SK-N-SH (cell line): ENCODE data around the gene PSTK. TPM values are rescaled to one million over a fixed set of nuclear protein-coding genes. Genes with fewer than 3 reads are reported as not detected.

Source experiments
- CTCF ChIA-PET: fragments of 300-600, 350-600 bp; formaldehyde crosslinking; extraction: SDS; loops from one replicate; lab custom pipeline; 2021; lab: Yijun Ruan, JAX
- POLR2A ChIA-PET: fragments of 350-600 bp; sonication (Branson Sonifier 250); formaldehyde crosslinking; extraction: SDS; loops from one replicate; lab custom pipeline; 2020; ENCODE audit warnings: antibody characterized with exemption, inconsistent platforms; lab: Yijun Ruan, JAX
- DNase-seq: peaks from one replicate; pipeline ENCODE4 v3.0.0; 2012
- H2AFZ ChIP-seq: fragments of 200-600 bp; sonication (generic); 2 replicates; pipeline ENCODE4 v1.8.1; 2016; ENCODE audit warnings: antibody characterized with exemption, mild to moderate bottlenecking, low read depth
- H3F3A ChIP-seq: fragments of 200-600 bp; sonication (generic); replicated peaks from 2 replicates; pipeline ENCODE3; 2016; ENCODE audit warnings: antibody characterized with exemption, mild to moderate bottlenecking; ENCODE audit not compliant: insufficient read depth
- H3K27ac ChIP-seq, 2 experiments: fragments of 200-500 bp in 1 of 2; fragments of 200-600 bp in 1 of 2; sonication (Bioruptor generic) in 1 of 2; sonication (generic), shearing (Covaris generic) in 1 of 2; 2 replicates each; pipeline versions ENCODE4 v1.5.1 to v1.6.1; 2014 to 2016; ENCODE audit warnings: low read depth in 2 of 2, inconsistent platforms in 1 of 2, low read length in 1 of 2, mild to moderate bottlenecking in 1 of 2, mixed read lengths in 1 of 2
- H3K27me3 ChIP-seq: fragments of 200-600 bp; sonication (generic), shearing (Covaris generic); 2 replicates; pipeline ENCODE4 v1.6.1; 2016; ENCODE audit warnings: mixed run types; ENCODE audit not compliant: insufficient read depth
- H3K36me3 ChIP-seq, 2 experiments: fragments of 200-500 bp in 1 of 2; fragments of 200-600 bp in 1 of 2; sonication (Bioruptor generic) in 1 of 2; sonication (generic) in 1 of 2; replicated peaks in 1 of 2; 2 replicates each; pipeline versions ENCODE3 to v1.5.1; 2014 to 2016; ENCODE audit warnings: low read length in 1 of 2, mild to moderate bottlenecking in 1 of 2; ENCODE audit not compliant: insufficient read depth in 2 of 2, control insufficient read depth in 1 of 2
- H3K4me1 ChIP-seq, 2 experiments: fragments of 200-500 bp in 1 of 2; fragments of 200-600 bp in 1 of 2; sonication (Bioruptor generic) in 1 of 2; sonication (generic), shearing (Covaris generic) in 1 of 2; 2 replicates each; pipeline versions ENCODE4 v1.5.1 to v1.6.1; 2014 to 2016; ENCODE audit warnings: low read depth in 1 of 2, low read length in 1 of 2, mixed run types in 1 of 2; ENCODE audit not compliant: insufficient read depth in 2 of 2, control insufficient read depth in 1 of 2
- H3K4me2 ChIP-seq: fragments of 200-600 bp; sonication (generic), shearing (Covaris generic); 2 replicates; pipeline ENCODE4 v1.6.1; 2017; ENCODE audit warnings: mixed run types
- H3K4me3 ChIP-seq, 2 experiments: fragments of 200-500 bp in 1 of 2; fragments of 200-600 bp in 1 of 2; sonication (Bioruptor generic) in 1 of 2; sonication (generic), shearing (Covaris generic) in 1 of 2; 2 replicates each; pipeline versions ENCODE4 v1.5.1 to v1.8.1; 2014 to 2016; ENCODE audit warnings: low read depth in 2 of 2, inconsistent platforms in 1 of 2, low read length in 1 of 2, mild to moderate bottlenecking in 1 of 2, mixed read lengths in 1 of 2, moderate library complexity in 1 of 2
- H3K79me2 ChIP-seq: fragments of 200-600 bp; sonication (generic); 2 replicates; pipeline ENCODE4 v1.8.1; 2017; ENCODE audit warnings: mild to moderate bottlenecking; ENCODE audit not compliant: insufficient read depth
- H3K9ac ChIP-seq: fragments of 200-600 bp; sonication (generic); 2 replicates; pipeline ENCODE4 v1.6.1; 2017; ENCODE audit warnings: mixed run types
- H3K9me2 ChIP-seq: fragments of 200-600 bp; sonication (generic); 2 replicates; pipeline ENCODE4 v1.6.1; 2017; ENCODE audit warnings: mixed run types
- H3K9me3 ChIP-seq: fragments of 200-600 bp; sonication (generic); 2 replicates; pipeline ENCODE4 v1.6.1; 2017; ENCODE audit warnings: mixed run types, mild to moderate bottlenecking, moderate library complexity
- H4K20me1 ChIP-seq: fragments of 200-600 bp; sonication (generic); 2 replicates; pipeline ENCODE4 v1.6.1; 2017; ENCODE audit warnings: mild to moderate bottlenecking, mixed run types; ENCODE audit not compliant: insufficient read depth
- EP300 ChIP-seq, 2 experiments: IDR thresholded peaks; 2 replicates each; pipeline versions ENCODE4 v1.4.0 to v1.6.1; 2012; ENCODE audit warnings: borderline replicate concordance in 1 of 2, low read depth in 1 of 2, low read length in 1 of 2
- EZH2phosphoT487 ChIP-seq: fragments of 200-600 bp; sonication (generic); IDR thresholded peaks from 2 replicates; pipeline ENCODE4 v1.6.1; 2017; ENCODE audit warnings: low read depth, mixed run types, mild to moderate bottlenecking, antibody characterized with exemption, moderate library complexity, borderline replicate concordance
- FOXM1 ChIP-seq: IDR thresholded peaks from 2 replicates; pipeline ENCODE4 v1.4.0; 2012; ENCODE audit warnings: low read depth, mild to moderate bottlenecking
- GABPA ChIP-seq: IDR thresholded peaks from 2 replicates; pipeline ENCODE4 v1.4.0; 2012; ENCODE audit warnings: low read depth, mild to moderate bottlenecking
- GATA2 ChIP-seq: sonication (generic); formaldehyde crosslinking; IDR thresholded peaks from 2 replicates; pipeline ENCODE4 v1.5.0; 2020; ENCODE audit warnings: mild to moderate bottlenecking, missing genetic modification reagents
- IRF3 ChIP-seq: fragments of 150-350 bp; IDR thresholded peaks from 2 replicates; pipeline ENCODE4 v1.6.1; 2016; ENCODE audit warnings: mild to moderate bottlenecking, low read depth, low read length
- JUND ChIP-seq: IDR thresholded peaks from 2 replicates; pipeline ENCODE4 v1.4.0; 2012
- MAX ChIP-seq: IDR thresholded peaks from 2 replicates; pipeline ENCODE4 v1.4.0; 2012; ENCODE audit warnings: low read depth
- MEF2A ChIP-seq: IDR thresholded peaks from 2 replicates; pipeline ENCODE4 v1.4.0; 2012; ENCODE audit warnings: low read depth, borderline replicate concordance
- MXI1 ChIP-seq: IDR thresholded peaks from 2 replicates; pipeline ENCODE4 v1.6.1; 2012; ENCODE audit warnings: mild to moderate bottlenecking, low read depth, low read length, improper control_type of control experiment
- NFIC ChIP-seq: IDR thresholded peaks from 2 replicates; pipeline ENCODE4 v1.4.0; 2012; ENCODE audit warnings: borderline replicate concordance
- RAD21 ChIP-seq: IDR thresholded peaks from 2 replicates; pipeline ENCODE4 v1.6.1; 2012; ENCODE audit warnings: mild to moderate bottlenecking, low read length
- RFX5 ChIP-seq: IDR thresholded peaks from 2 replicates; pipeline ENCODE4 v1.6.1; 2012; ENCODE audit warnings: mild to moderate bottlenecking, improper control_type of control experiment, low read length
- SIN3A ChIP-seq: IDR thresholded peaks from 2 replicates; pipeline ENCODE4 v1.6.1; 2012; ENCODE audit warnings: low read depth, mild to moderate bottlenecking, low read length, moderate library complexity, borderline replicate concordance
- TCF12 ChIP-seq: IDR thresholded peaks from 2 replicates; pipeline ENCODE4 v1.4.0; 2012
- USF1 ChIP-seq: IDR thresholded peaks from 2 replicates; pipeline ENCODE4 v1.4.0; 2012; ENCODE audit warnings: low read depth, borderline replicate concordance
- WGBS: methylation state at CpG from one replicate; pipeline ENCODE4 v1.1.6; 2017; ENCODE audit warnings: low lambda C conversion rate; 5-methylcytosine and 5-hydroxymethylcytosine counted together
- polyA plus RNA-seq, 3 experiments: library from polyadenylated mRNA; depleted of rRNA; stranded (reverse); fragments of >200 nt; gene quantifications; 2 replicates each; pipeline ENCODE4 v1.2.3, GENCODE V29; 2012

PSTK gene
- polyA plus RNA-seq, 1 of the 3 experiments (the other 2 are of a cell fraction), result 8.4 TPM

GRCh38 chr10:122992031-122992585, 11.9 kb downstream of the PSTK start:
- Histone ChIP-seq H4K20me1 (no peaks in the 10 kb centered on the region), H3K27me3 (no peaks in the 10 kb centered on the region), H3K9me3 (no peaks in the 10 kb centered on the region), H3K79me2 (no peaks in the 10 kb centered on the region), H3F3A (peaks cover 11% of the 10 kb centered on the region), H3K9me2 (no peaks in the 10 kb centered on the region), H3K27ac (no peak overlapping the region), H3K9ac (no peak overlapping the region), H2AFZ (no peak overlapping the region), H3K4me1 (no peaks in the 10 kb centered on the region; a peak in 2 of 4 replicates), H3K36me3 (peaks cover 42 to 68% of the 10 kb centered on the region in 2 experiments), H3K4me2 (no peak overlapping the region), H3K4me3 (no peak overlapping the region)
- no peak for TF ChIP-seq NFIC
- no peak for TF ChIP-seq GABPA
- TF ChIP-seq MEF2A, result no peak
- no peak for DNase-seq
- ChIA-PET POLR2A (no interaction called here), CTCF (interaction anchor here (1.2 to 3.0 kb wide), 3 partner anchors 10 to 16 kb away, joined by 3 to 8 read pairs (median 4); no protein-coding TSS in a partner anchor)
- WGBS, result 84% methylated on average over 1 of the region's 1 CpG

GRCh38 chr10:122993797-122994336, 13.7 kb downstream of the PSTK start:
- no peak overlapping the region for H3K27ac ChIP-seq
- POLR2A ChIA-PET, result no interaction called here
- CTCF ChIA-PET, result interaction anchor here (2.9 kb wide), 1 partner anchor 11 kb away, joined by 15 read pairs; no protein-coding TSS in a partner anchor
- 100% methylated on average over 1 of the region's 6 CpGs for WGBS
- no peaks in the 10 kb centered on the region; a peak in 2 of 4 replicates for H3K4me1 ChIP-seq
- H3K36me3 ChIP-seq, result peaks cover 44 to 70% of the 10 kb centered on the region in 2 experiments
- H3K79me2 ChIP-seq, result 0 out of 2 replicates have a peak, but pooled peaks cover 9% of the 10 kb centered on the region
- H4K20me1 ChIP-seq, result no peaks in the 10 kb centered on the region
- H3K4me2 ChIP-seq, result no peak overlapping the region
- no peak for TF ChIP-seq IRF3
- TF ChIP-seq EZH2phosphoT487, result no peak
- no peak for TF ChIP-seq TCF12
- no peak for TF ChIP-seq FOXM1
- TF ChIP-seq, all 33 proteins: peak for 0
- Histone ChIP-seq H2AFZ (no peak overlapping the region), H3K9me3 (no peaks in the 10 kb centered on the region), H3K4me3 (no peak overlapping the region), H3F3A (peaks cover 11% of the 10 kb centered on the region), H3K27me3 (no peaks in the 10 kb centered on the region), H3K9ac (no peak overlapping the region), H3K9me2 (no peaks in the 10 kb centered on the region)
- DNase-seq, result no peak

GRCh38 chr10:122995936-122996335, 15.7 kb downstream of the PSTK start:
- no peak for TF ChIP-seq USF1
- no peak for TF ChIP-seq RFX5
- no peak for TF ChIP-seq SIN3A
- TF ChIP-seq MAX, result no peak
- TF ChIP-seq RAD21, result no peak
- TF ChIP-seq MEF2A, result no peak
- no peak for TF ChIP-seq EZH2phosphoT487
- no peak for TF ChIP-seq MXI1
- TF ChIP-seq TCF12, result no peak
- TF ChIP-seq EP300 (IDR thresholded peaks at IDR 0.05; ENCODE audit: borderline replicate concordance in 1 of 2, low read depth in 1 of 2, low read length in 1 of 2), result no peak
- TF ChIP-seq GATA2, result no peak
- TF ChIP-seq JUND, result no peak
- no peak for TF ChIP-seq NFIC
- Histone ChIP-seq H3K9ac (no peak overlapping the region), H3K4me1 (no peaks in the 10 kb centered on the region), H3F3A (peaks cover 11% of the 10 kb centered on the region), H3K4me2 (no peak overlapping the region), H3K9me3 (no peaks in the 10 kb centered on the region), H2AFZ (no peak overlapping the region), H3K79me2 (peaks cover 24% of the 10 kb centered on the region), H4K20me1 (no peaks in the 10 kb centered on the region), H3K36me3 (peaks cover 40 to 66% of the 10 kb centered on the region in 2 experiments), H3K9me2 (no peaks in the 10 kb centered on the region), H3K27ac (no peak overlapping the region), H3K4me3 (no peak overlapping the region), H3K27me3 (no peaks in the 10 kb centered on the region)
- POLR2A ChIA-PET, result no interaction called here
- 91% methylated on average over 4 of the region's 4 CpGs for WGBS
- DNase-seq, result no peak
- CTCF ChIA-PET, result interaction anchor here (2.9 kb wide), 1 partner anchor 13 kb away, joined by 15 read pairs; no protein-coding TSS in a partner anchor
